Measurements from ENCODE around the gene FLVCR2.

FLVCR2 gene, protein sequence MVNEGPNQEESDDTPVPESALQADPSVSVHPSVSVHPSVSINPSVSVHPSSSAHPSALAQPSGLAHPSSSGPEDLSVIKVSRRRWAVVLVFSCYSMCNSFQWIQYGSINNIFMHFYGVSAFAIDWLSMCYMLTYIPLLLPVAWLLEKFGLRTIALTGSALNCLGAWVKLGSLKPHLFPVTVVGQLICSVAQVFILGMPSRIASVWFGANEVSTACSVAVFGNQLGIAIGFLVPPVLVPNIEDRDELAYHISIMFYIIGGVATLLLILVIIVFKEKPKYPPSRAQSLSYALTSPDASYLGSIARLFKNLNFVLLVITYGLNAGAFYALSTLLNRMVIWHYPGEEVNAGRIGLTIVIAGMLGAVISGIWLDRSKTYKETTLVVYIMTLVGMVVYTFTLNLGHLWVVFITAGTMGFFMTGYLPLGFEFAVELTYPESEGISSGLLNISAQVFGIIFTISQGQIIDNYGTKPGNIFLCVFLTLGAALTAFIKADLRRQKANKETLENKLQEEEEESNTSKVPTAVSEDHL

DNA sequence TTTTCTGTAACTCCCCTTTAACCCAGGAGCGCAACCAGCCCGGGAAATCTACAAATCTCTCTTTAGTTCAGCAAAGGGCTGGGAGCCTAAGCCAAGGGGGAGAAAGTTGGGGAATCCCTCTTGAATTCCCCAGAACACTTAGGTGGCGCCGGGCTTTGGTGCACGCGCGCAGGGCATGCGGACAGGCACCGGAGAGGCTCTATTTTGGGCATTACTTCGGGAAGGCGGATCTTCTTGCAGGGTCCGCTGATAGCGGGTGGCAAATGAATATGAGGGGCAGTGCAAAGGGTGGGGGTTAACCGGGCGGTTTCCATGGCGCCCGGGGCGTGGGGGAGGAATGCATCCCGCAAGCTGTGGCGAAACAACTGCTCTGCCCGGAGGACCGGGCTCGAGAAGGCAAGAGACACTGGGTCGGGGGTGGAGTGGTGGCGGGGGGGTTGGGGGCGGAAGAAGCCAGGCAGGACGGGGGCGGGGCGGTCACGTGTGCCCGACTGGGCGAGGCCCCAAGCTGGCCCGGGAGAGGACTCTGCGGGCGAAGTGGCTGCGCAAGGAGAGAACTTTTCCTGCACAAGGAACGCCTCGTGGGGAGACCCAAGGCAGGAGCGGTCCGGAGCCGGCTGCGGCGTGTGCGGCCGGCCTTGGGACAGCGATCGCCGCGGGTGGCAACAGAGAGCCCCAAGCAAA lies at the start of gene FLVCR2:
Gene FLVCR2 (plus strand): TSS at position 519 of the 684 bp plus-strand sequence. CDS start 353 bp downstream, outside the sequence.
- peak; percentile 47 for DNase-seq (ENCODE audit: low read depth)

DNA sequence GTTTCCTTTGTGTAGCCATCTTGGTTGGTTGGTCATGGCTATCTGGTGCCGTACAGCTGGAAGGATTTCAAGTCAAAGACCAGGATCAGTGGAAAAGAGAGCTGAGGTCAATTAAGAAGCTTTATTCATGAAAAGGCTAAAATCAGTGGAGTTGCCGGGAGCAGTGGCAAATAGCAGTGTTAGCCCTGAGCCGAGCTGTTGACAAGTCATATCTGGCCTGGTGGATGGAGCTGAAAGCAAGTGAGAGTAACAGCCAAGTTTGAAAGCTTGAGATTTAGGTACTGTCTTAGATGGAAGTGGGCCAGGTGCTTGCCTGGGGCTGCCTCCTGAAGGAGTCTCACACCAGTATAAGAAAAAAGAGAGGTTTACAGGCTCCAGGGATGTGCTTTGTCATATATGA lies 47.2 kb upstream of the FLVCR2 start:
- no peak for DNase-seq (ENCODE audit: low read depth)

DNA sequence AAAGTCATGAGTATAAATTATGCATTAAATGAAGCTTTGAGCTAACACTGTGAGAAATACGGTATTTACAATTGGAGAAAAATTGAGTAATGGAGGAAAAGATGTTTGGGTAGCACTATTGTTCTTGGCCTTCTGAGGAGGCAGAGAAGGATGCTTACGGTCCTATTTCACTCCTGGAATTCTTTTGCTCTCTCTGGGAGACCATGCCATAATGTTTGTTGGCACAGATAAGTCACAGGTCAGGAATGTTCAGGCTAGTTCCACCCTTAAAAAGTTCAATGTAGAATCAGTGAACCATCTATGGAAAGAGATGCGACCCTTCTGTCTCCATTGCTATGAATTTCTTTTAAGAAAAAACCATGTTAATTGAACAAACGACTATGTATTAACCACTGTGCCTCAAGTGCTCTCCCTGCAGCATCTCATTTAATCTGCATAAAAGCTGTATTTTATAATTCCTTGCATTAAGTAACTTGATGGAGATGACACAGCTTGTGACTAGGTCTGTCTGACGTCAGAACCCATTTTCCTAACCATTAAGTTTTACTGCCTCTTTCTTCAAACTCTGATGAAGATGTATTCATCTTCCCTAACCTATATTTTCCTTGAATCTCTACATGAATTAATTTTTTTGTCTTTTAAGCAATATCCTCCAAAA lies 46.6 kb upstream of the FLVCR2 start:
- no peak for DNase-seq (ENCODE audit: low read depth)

DNA sequence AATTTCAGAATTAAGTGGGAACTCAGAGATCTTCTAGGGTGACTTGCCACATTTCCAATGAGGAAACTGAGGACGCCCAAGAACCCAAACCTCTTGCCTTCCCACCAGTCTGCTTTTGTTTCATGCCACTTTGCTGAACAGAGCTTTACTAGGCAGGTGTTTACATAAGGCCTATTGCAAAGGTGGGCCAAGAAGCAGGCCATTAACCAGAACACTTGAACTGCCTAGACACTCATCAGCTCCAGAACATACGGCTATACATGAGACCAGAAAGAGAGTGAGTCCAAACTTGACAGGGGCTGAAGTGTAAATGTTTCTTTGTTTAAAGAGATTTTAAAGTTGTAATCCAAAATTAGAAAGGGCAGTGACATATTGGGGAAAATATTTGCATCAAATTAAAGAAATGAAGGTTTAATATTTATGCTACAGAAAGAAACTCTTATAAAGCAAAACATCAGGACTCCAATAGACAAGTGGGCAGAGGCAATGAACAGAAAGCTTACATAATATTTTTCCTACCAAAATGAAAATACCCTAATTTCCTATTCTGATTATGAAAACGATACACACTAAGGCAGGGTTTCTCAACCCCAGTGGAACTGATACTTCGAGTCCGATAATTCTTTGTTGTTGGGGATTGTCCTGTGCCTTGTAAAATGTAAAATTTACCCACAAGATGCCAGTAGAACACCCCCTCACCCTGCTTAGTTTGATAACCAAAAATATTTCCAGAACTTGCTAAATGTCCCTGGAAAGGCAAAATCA lies 44.4 kb upstream of the FLVCR2 start:
- DNase-seq (ENCODE audit: low read depth) = no peak

DNA sequence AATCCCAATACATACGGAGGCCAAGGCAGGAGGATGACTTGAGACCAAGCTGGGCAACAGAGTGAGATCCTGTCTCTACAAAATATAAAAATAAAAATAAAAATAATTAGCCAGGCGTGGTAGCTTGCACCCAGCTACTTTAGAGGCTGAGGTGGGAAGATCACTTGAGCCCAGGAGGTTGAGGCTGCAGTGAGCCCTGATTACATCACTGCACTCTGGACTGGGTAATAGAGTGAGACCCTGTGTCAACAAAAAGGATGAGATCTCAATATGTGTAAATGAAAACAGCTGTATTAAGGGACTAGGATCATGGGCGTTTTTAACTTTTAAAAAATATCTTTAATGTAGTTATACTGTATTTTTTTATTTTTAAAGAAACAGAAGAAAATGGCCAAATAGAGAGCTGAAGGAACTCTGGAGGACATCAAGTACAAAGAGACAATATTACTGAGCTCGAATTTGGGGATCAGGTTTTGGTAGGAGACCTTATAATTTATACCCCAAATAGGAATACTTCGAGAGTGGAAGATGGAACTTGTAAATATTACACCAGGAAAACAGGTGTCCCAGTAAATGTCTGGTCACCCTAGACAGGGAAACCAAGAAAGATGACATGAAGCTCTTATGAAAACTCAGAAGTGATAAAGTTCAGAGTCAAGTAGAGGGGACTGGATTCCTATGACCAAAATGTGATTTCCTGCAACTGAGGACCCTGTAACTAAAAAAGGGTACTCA lies 43.1 kb upstream of the FLVCR2 start:
- DNase-seq (ENCODE audit: low read depth) = no peak

DNA sequence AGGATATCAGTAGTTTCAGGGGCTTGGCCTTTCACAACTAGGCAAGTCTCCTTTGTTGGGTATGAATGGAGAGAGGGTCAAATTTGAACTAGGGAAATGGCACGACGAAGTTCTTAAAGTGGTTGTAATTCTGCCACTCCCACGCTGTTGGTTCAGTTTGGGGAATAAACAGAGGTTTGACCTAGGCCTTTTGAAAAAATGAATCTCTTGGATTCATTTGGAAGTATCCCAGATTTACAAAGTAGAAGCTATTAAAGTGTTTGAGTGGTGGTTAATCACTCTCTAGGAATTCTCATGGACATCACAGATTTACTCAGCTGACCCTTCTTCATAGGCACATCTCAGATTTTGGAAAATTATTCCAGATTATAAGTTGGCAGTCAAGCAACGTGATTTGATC lies 41.3 kb upstream of the FLVCR2 start:
- DNase-seq (ENCODE audit: low read depth) = no peak

DNA sequence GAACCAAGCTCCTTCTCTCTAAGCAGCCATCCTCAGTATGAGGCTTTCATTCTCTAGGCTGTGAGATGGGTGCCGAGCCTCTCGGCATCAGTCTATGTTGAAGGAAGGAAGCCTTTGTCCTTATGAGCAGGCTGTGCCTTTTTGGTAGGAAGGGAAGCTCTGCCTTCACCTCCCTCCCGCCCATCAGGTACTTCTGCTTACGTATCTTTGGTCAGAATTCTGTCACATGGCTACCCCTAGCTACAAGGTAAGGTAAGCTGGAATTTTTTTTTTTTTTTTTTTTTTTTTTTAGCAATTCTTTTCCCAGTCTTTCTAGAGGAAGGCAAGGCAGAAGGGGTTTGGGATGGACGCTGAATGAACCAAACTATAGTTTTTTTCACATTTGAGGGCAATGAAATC lies 39.3 kb upstream of the FLVCR2 start:
- DNase-seq (ENCODE audit: low read depth) = no peak

DNA sequence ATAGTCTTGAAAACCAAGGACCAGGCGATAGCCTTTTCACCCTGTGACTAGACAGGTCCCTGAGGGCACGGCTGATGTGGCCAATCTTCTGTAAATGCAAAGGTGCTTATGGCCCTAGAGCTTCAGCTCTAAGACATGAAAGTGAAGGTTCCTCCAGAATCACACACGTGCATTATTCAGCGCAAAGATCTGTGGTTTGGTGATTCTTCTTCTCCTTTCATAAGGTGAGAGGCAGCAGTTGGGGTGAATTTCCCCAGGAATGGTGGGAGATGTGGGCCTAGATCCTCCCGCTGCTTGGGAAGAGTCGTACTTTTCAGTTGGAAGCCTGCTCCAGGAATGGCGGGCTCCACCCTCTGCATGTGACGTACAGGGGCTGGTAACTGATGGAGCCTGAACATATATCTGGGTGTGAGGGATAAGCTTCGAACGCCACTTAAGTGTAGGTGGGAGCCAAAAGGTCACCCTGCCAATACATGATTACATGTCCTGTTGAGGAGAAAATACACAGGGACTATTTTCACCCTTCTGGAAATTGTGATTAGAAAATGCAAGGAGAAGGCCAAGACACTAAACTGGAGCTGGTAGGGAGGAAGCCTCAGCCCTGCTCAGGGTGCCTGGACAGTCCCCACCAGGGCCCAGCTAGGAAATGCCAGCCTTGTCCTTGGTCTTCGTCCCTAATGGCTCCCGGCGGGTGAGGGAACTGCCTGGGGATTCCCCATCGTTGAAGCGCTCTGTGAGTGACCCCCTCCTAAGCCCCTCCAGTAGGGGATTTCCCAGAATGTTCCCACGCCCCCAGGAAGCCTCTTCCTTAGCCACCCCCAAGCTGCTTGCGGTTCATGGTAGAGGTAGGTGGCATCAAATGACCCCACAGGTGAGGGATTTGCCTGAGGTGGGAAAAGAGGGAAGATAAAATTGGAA lies 38.6 kb upstream of the FLVCR2 start:
- no peak for DNase-seq (ENCODE audit: low read depth)

DNA sequence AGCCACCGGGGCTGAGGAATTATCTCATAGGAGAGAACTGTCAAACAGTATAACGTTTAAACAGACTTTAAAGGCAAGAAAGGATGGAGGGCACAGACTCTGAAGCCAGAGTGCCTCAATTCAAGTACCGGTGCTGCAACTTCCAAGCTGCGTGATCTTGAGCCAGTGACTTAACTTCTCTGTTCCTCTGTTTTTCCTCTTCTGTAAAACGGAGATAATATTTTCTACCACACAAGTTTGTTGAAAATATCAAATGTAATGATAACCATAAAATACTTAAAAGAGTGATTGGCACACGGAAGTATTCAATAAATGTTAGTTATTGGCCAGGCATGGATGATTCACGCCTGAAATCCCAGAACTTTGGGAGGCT lies 38.0 kb upstream of the FLVCR2 start:
- no peak for DNase-seq (ENCODE audit: low read depth)

DNA sequence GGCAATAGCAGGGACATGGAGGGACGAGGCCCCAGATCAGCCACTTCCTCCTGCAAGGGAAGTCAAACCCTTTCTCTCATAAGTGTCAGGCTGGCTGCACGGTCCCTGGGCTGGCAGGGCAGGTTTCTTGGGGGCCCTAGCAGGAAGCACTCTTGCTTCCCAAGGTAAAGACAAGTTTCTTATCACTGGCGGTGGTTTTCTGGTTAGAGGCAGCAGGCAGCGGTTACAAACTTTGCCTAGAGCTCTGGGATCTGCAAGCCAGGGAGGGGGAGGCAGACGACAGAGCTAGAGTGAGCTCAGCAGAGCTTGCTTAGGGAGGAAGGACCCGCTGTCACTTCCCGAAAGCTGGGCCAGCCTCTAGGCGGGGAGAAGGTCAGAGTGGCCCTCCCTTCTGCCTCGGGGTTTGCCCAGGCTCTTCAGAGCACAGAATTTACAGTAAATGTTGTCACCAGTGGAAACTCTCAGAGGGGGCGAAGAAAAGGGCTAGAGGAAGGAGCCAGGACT lies 35.8 kb upstream of the FLVCR2 start:
- no peak for DNase-seq (ENCODE audit: low read depth)

DNA sequence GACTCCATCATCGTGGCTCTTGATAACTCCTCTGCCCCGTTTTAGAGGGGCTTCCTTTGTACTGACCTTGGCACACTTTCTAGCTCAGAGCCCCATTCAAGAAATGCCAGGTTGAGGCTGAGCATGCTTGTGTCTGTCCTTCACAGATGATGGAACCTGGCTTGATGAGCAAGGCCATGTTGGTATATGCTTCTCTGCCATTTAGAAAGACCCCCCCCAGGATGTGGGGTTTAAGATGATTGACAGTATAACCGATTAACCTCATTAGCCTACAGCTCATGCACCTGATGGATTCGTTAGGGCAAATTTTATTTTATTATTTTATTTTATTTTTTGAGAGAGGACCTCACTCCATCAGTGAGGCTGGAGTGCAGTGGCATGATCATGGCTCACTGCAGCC lies 35.2 kb upstream of the FLVCR2 start:
- no peak for DNase-seq (ENCODE audit: low read depth)

DNA sequence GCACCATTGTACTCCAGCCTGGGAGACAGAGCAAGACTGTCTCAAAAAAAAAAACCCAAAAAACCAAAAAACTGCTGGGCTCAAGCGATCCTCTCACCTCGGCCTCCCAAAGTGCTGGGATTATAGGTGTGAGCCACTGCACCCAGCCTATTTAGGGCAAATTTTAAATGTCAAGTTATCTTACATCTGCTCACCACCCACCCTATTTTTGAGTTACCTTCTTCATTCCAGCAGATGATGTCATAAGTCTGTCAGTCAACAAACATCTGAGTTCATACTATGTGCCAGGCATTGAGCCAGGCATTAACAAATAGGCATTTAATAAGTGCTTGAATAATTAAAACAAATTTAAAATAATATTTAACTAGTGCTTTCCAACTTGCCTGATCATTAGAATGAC lies 34.6 kb upstream of the FLVCR2 start:
- no peak for DNase-seq (ENCODE audit: low read depth)

DNA sequence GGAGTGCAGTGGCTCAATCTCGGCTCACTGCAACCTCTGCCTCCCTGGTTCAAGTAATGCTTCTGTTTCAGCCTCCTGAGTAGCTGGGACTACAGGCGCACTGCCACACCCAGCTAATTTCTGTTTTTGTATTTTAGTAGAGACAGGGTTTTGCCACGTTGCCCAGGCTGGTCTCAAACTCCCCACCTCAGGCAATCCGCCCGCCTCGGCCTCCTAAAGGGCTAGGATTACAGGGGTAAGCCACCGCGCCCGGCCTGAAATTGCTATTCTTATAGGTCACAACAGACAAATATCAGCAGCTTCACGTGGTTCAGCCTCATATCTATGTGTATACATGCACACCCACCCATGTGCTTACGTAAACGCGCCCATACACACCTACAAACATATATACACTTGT lies 32.5 kb upstream of the FLVCR2 start:
- DNase-seq (ENCODE audit: low read depth) = no peak

DNA sequence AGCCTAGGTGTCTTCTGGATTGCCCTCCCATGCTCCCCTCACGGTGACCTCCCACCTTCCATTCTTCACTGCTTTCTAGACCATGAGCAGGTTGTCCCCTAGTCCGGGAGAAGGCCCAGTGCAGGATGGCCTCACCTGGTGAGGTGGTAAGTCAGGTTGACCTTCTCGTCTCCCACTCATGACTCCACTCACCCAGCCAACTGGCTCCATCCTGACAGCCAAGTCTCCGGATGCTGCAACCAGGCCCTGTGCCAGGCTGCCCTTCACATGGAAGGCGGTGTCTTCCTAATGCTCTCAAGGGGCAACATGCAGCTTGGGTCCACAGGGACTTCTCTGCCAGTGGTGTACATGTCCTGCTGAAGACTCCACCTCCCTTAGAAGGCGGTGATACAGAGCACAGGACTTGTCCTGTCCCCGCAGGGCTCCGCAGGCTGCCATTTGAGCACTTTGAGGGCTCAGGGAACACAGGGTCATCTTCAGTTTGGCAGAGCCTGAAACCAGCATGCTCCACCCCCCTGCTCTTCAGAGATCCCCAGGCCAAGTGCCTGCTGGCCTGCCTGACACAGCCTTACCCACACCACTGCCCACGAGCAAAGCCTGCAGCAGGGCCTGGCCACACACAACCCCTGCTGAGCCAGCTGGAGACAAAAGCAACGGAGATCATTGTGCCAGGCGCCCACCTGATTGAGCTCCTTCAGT lies 30.7 kb upstream of the FLVCR2 start:
- no peak for DNase-seq (ENCODE audit: low read depth)

DNA sequence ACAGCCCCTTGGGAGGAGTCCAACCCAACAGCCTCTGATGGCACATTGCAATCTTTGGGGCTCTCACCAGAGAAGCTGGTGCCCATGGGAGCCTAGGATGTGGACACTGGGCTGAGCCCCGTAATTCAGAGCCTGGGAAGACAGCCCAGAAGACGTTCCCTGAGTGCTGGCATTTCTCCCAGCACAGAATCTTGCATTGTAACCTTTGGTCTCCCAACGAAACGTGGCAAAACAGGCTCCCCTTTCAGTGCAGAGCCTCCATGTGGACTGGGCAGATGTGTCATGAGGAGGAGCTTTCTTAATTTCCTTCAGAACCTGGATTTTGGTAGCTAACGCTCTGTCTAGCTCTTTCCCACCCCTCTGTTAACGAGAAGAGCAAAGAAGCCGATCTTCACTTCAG lies 29.9 kb upstream of the FLVCR2 start:
- no peak for DNase-seq (ENCODE audit: low read depth)

DNA sequence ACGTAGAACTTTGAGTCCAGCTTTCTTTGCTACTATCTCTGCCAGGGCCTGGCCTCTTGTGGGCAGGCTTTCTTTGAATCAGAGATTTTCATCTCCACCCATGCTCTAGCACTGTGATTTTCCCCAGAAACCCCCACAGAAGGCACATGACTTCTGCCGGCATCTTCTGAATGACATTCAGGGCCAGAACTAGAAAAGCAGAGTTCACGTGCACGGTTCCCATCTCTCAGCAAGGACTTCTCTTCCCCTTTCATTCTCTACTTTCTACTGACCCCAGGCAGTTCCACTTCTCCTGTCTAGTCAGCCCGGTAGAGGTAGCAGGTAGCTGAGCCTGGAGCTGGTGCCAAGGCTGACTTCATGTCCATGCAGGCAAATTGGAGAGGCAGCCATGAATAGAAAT lies 29.3 kb upstream of the FLVCR2 start:
- DNase-seq (ENCODE audit: low read depth) = no peak

DNA sequence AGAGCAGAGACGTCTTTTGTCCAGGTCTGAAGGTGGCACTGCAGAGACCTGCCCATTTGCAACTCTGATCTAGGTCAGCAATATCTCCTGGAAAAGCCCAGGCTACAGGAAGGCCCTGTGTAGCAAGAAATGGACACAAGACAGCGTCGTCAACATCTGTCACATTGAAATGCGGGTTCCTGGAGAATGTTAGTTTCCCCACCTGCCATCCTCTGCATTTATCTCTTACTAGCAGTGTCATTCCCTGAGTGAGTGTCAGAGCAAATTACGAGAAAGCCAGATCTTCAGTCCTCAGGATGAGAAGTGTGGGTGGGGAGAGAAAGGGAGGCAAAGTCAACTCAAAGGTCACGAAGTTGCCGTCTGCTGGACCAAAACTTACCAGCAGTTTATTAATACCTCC lies 27.4 kb upstream of the FLVCR2 start:
- no peak for DNase-seq (ENCODE audit: low read depth)

DNA sequence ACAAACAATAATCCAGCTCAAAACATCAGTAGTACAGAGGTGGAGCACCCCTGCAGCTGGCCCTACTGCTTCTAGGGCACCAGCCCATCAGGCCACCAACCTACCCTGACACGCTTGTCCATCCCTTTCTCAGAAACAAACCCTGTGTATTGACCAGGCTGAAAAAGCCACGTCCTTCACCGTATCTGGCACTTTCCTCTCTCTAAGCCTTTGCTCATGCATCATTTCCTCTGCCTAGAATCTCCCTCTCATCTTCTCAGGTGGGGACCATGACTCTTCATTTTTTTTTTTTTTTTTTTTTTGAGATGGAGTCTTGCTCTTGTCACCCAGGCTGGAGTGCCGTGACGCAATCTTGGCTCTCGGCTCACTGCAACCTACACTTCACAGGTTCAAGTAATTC lies 25.3 kb upstream of the FLVCR2 start:
- no peak for DNase-seq (ENCODE audit: low read depth)

DNA sequence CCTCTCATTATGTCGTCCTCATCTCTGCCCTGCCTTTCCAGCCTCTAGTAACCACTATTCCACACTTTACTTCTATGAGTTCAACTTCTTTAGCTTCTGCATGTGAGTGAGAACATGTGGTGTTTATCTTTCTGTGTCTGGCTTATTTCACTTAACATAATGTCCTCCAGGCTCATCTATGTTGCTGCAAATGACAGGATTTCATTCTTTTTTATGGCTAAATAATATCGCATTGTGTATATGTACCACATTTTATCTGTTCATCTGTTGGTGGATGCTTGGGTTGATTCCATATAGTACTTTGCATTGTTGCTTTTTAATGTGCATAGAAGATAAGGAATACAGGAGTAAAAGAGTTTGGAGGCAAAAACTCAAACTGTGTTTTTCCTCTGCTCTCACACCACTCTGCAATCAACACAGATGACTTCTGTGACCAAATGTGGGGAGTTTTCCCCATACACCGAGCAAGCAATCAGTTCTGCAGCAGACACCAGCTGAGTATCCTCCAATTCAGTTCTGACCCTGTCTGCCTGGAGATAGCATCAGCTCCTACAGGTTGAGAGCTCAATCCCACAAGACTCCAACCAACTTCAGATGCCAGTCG lies 24.6 kb upstream of the FLVCR2 start:
- no peak for DNase-seq (ENCODE audit: low read depth)
